HepG2 (cell line): ENCODE data around the gene ACSL6. TPM values are rescaled to one million over a fixed set of nuclear protein-coding genes. Genes with fewer than 3 reads are reported as not detected.
A peak's percentile ranks its signal among the peaks of the same experiment; 100 is the strongest.

Experiments
- ESRRA ChIP-seq: sonication (generic); formaldehyde crosslinking; IDR thresholded peaks from 2 replicates; pipeline ENCODE4 v1.5.1; 2020; ENCODE audit warnings: mild to moderate bottlenecking, low read depth, missing genetic modification reagents
- GPBP1L1 ChIP-seq: sonication (generic); formaldehyde crosslinking; IDR thresholded peaks from 2 replicates; pipeline ENCODE4 v1.5.0; 2020; ENCODE audit warnings: mild to moderate bottlenecking, missing genetic modification reagents
- IKZF4 ChIP-seq: sonication (generic); formaldehyde crosslinking; IDR thresholded peaks from 2 replicates; pipeline ENCODE4 v1.5.1; 2020; ENCODE audit warnings: borderline replicate concordance, mild to moderate bottlenecking, low read depth, missing genetic modification reagents; ENCODE audit errors: not compliant biosample characterization
- MAZ ChIP-seq, 2 experiments: sonication (generic) in 1 of 2; formaldehyde crosslinking in 1 of 2; IDR thresholded peaks; 2 replicates each; pipeline versions ENCODE4 v1.5.0 to v1.6.1; 2012 to 2020; ENCODE audit warnings: low read depth in 2 of 2, mild to moderate bottlenecking in 2 of 2, borderline replicate concordance in 1 of 2, improper control_type of control experiment in 1 of 2, low read length in 1 of 2, missing genetic modification reagents in 1 of 2, moderate library complexity in 1 of 2
- PAF1 ChIP-seq: IDR thresholded peaks from 2 replicates; pipeline ENCODE4 v1.6.1; 2016; ENCODE audit warnings: missing genetic modification reagents, missing compliant biosample characterization
- SIN3B ChIP-seq: fragments of 150-350 bp; IDR thresholded peaks from 2 replicates; pipeline ENCODE4 v1.6.1; 2014; ENCODE audit warnings: low read length
- TERF1 ChIP-seq: sonication (generic); formaldehyde crosslinking; IDR thresholded peaks from 2 replicates; pipeline ENCODE4 v1.8.0; 2022; ENCODE audit warnings: mild to moderate bottlenecking, missing genetic modification reagents, moderate library complexity
- TFDP2 ChIP-seq: sonication (generic); formaldehyde crosslinking; IDR thresholded peaks from 2 replicates; pipeline ENCODE4 v1.4.0; 2020; ENCODE audit warnings: missing genetic modification reagents
- YY1 ChIP-seq: IDR thresholded peaks from 2 replicates; pipeline ENCODE4 v1.6.1; 2011; ENCODE audit warnings: low read length, low read depth, moderate library complexity, mild to moderate bottlenecking; ENCODE audit not compliant: insufficient read depth, insufficient replicate concordance
- ZBTB21 ChIP-seq: sonication (generic); formaldehyde crosslinking; IDR thresholded peaks from 2 replicates; pipeline ENCODE4 v1.4.0; 2020; ENCODE audit warnings: missing genetic modification reagents
- ZNF318 ChIP-seq: sonication (generic); formaldehyde crosslinking; IDR thresholded peaks from 2 replicates; pipeline ENCODE4 v1.4.0; 2020; ENCODE audit warnings: mild to moderate bottlenecking, missing genetic modification reagents
- ZNF639 ChIP-seq: conservative IDR thresholded peaks from 2 replicates; pipeline ENCODE4 v1.6.1; 2018; ENCODE audit warnings: missing genetic modification reagents
- ZNF746 ChIP-seq: sonication (generic); formaldehyde crosslinking; IDR thresholded peaks from 2 replicates; pipeline ENCODE4 v1.8.0; 2022; ENCODE audit warnings: mild to moderate bottlenecking, missing genetic modification reagents
- polyA plus RNA-seq, 8 experiments: library from polyadenylated mRNA; depleted of rRNA in 3 of 8; stranded (reverse) in 7 of 8; unstranded in 1 of 8; fragments of >200 nt; fragmentation: Illumina TruSeq in 4 of 8; extraction: Trizol in 4 of 8; gene quantifications; 2 replicates each; pipeline versions ENCODE4 v1.2.1 to v1.2.3, GENCODE V29; 2011 to 2016; ENCODE audit warnings: low read depth in 4 of 8, missing spikeins in 1 of 8, mixed read lengths in 1 of 8; ENCODE audit not compliant: insufficient read depth in 1 of 8
- total RNA-seq, 5 experiments: library from RNA; depleted of rRNA; stranded (reverse); fragments of >200 nt; fragmentation: Illumina TruSeq; extraction: Trizol; gene quantifications; 2 replicates each; pipeline ENCODE4 v1.2.3, GENCODE V29; 2016; ENCODE audit warnings: low read depth in 1 of 5

ACSL6 gene
- total and polyA plus RNA-seq, 2 of the 13 experiments (the other 11 are each of a cell fraction or from before 2014, with no cell fraction given), result 3.7 to 3.8 TPM

GRCh38 chr5:131997026-131997726 is 14.3 kb downstream of the ACSL6 start (continued):
- TF ChIP-seq ZNF318 (CRISPR knock-in tag) (no peak), TFDP2 (no peak), ZBTB21 (no peak), IKZF4 (CRISPR knock-in tag) (no peak), YY1 (no peak), ZNF639 (CRISPR knock-in tag) (no peak; the same call in 1 of the 2 replicates), MAZ (IDR thresholded peaks at IDR 0.05; ENCODE audit: borderline replicate concordance, low read depth, low read length) (no peak), MAZ (CRISPR knock-in tag; IDR thresholded peaks at IDR 0.05; ENCODE audit: low read depth) (no peak), ESRRA (no peak), PAF1 (CRISPR knock-in tag) (no peak), SIN3B (no peak), TERF1 (no peak), GPBP1L1 (no peak), ZNF746 (CRISPR knock-in tag) (0 out of 2 replicates have a peak, but pooled peaks have one; percentile 23)
